ENCODE results near the gene TMEM39A.

GRCh38 chr3:119453822-119454221, 9.6 kb downstream of the TMEM39A start:
- TF ChIP-seq, protein P1, sequence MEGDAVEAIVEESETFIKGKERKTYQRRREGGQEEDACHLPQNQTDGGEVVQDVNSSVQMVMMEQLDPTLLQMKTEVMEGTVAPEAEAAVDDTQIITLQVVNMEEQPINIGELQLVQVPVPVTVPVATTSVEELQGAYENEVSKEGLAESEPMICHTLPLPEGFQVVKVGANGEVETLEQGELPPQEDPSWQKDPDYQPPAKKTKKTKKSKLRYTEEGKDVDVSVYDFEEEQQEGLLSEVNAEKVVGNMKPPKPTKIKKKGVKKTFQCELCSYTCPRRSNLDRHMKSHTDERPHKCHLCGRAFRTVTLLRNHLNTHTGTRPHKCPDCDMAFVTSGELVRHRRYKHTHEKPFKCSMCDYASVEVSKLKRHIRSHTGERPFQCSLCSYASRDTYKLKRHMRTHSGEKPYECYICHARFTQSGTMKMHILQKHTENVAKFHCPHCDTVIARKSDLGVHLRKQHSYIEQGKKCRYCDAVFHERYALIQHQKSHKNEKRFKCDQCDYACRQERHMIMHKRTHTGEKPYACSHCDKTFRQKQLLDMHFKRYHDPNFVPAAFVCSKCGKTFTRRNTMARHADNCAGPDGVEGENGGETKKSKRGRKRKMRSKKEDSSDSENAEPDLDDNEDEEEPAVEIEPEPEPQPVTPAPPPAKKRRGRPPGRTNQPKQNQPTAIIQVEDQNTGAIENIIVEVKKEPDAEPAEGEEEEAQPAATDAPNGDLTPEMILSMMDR (IDR thresholded peaks at IDR 0.05; ENCODE audit: extremely low read depth in 1 of 2, insufficient read depth in 1 of 2, low read depth in 1 of 2, low read length in 2 of 2), result no peak
- TF ChIP-seq POLR2A (IDR thresholded peaks at IDR 0.05; ENCODE audit: low read depth, low read length) (no peak), GATA2 (IDR thresholded peaks at IDR 0.05; ENCODE audit: insufficient read depth, insufficient read length, low read depth, low read length) (no peak), POLR2AphosphoS5 (IDR thresholded peaks at IDR 0.05; ENCODE audit: insufficient read depth, low read depth, low read length) (no peak), FOS (IDR thresholded peaks at IDR 0.05; ENCODE audit: borderline replicate concordance, insufficient read depth, low read length) (no peak), JUN (IDR thresholded peaks at IDR 0.05; ENCODE audit: borderline replicate concordance, insufficient read depth, insufficient read length, low read depth) (no peak), EZH2 (IDR thresholded peaks at IDR 0.05; ENCODE audit: borderline replicate concordance, low read depth, low read length, severe bottlenecking) (no peak), MAX (IDR thresholded peaks at IDR 0.05; ENCODE audit: insufficient read depth, insufficient read length) (no peak), MYC (IDR thresholded peaks at IDR 0.05; ENCODE audit: low read depth, low read length) (no peak)

Data from endothelial cell of umbilical vein (primary cell).